ENCODE data around the gene GAREM1.
"Not testable (repeated sequence)": the region's sequence is repeated elsewhere in the genome, so short reads cannot be mapped to it uniquely, and the experiment has no call there.

The GAREM1 gene

DNA sequence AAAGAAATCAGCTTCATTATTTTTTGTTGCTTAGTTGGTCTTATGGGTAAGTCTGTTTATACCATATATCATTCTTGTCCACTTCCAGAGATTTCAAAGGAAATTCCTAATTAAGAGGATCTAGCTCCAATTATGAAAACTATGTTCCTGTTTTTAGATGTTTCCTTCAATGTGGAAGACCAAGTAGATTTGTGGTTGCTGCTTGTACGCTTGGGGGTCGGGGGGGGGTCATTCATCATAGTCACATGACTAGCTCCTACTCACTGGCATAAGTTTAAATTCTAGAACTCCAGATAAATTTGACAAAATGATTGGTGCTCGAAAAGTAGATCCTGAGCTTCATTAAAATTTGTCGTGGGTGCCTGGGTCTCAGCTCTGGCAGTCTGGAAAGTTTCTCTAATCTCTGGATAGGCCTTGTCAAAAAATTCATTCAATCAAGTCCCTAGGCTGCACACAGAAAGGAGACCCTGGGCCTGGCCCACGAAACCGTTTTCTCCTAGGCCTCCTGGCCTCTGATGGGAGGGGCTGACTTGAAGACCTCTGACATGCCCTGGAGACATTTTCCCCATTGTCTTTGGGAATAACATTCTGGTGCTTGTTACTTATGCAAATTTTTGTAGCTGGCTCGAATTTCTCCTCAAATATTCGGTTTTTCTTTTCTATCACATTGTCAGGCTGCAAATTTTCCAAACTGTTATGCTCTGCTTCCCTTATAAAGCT is 218.4 kb downstream of the GAREM1 start:
- DNase-seq (ENCODE audit: low read depth): no peak
- H3K9ac ChIP-seq (ENCODE audit: low read length): no peak overlapping the region

GRCh38 chr18:32251466-32251865 is 219.2 kb downstream of the GAREM1 start:
- Histone ChIP-seq H3K36me3 (ENCODE audit: control insufficient read depth, insufficient read depth, low read length, severe bottlenecking) (no peaks in the 10 kb centered on the region), H3K27me3 (replicated peaks; ENCODE audit: control insufficient read depth, insufficient read depth, low read length) (no peaks in the 10 kb centered on the region), H3K9me3 (ENCODE audit: control insufficient read depth, low read length) (no peaks in the 10 kb centered on the region), H3K9ac (ENCODE audit: low read length) (no peak overlapping the region), H3K4me1 (ENCODE audit: control insufficient read depth, insufficient read depth, low read length) (no peaks in the 10 kb centered on the region), H3K4me3 (ENCODE audit: low read length) (no peak overlapping the region)
- DNase-seq (ENCODE audit: low read depth): no peak

More for the DNA sequence above, 218.4 kb downstream of the GAREM1 start:
- Histone ChIP-seq H3K27me3 (replicated peaks; ENCODE audit: control insufficient read depth, insufficient read depth, low read length) (no peaks in the 10 kb centered on the region), H3K9me3 (ENCODE audit: control insufficient read depth, low read length) (no peaks in the 10 kb centered on the region), H3K4me3 (ENCODE audit: low read length) (no peak overlapping the region), H3K4me1 (ENCODE audit: control insufficient read depth, insufficient read depth, low read length) (no peaks in the 10 kb centered on the region), H3K36me3 (ENCODE audit: control insufficient read depth, insufficient read depth, low read length, severe bottlenecking) (no peaks in the 10 kb centered on the region)

GRCh38 chr18:32249147-32249929 is 221.3 kb downstream of the GAREM1 start:
- Histone ChIP-seq H3K9me3 (ENCODE audit: control insufficient read depth, low read length) (no peaks in the 10 kb centered on the region), H3K4me1 (ENCODE audit: control insufficient read depth, insufficient read depth, low read length) (no peaks in the 10 kb centered on the region), H3K27me3 (replicated peaks; ENCODE audit: control insufficient read depth, insufficient read depth, low read length) (no peaks in the 10 kb centered on the region), H3K36me3 (ENCODE audit: control insufficient read depth, insufficient read depth, low read length, severe bottlenecking) (no peaks in the 10 kb centered on the region), H3K4me3 (ENCODE audit: low read length) (no peak overlapping the region), H3K9ac (ENCODE audit: low read length) (no peak overlapping the region)
- no peak for DNase-seq (ENCODE audit: low read depth)

DNA sequence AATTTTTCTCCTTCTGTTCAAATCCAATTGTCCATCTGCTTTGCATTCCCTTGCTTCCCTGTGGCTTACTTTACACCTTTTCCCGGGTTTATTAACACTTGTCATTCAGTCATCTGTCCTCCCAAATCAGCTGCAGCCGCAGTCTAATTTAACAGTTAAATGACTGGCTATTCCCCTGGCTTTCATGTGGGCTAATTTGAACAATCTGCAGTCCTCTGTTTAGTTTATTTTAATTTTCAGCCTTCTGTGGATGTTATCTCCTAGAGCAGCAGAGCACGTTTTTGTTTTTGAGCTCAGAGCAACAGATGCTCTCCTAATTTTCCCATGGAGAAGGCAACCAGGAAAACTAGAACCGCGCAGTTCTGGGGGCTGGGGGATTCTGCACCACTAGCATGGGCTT is 225.8 kb downstream of the GAREM1 start:
- peaks cover 3% of the 10 kb centered on the region for H3K9me3 ChIP-seq (ENCODE audit: control insufficient read depth, low read length)
- DNase-seq (ENCODE audit: low read depth): no peak
- no peak overlapping the region for H3K9ac ChIP-seq (ENCODE audit: low read length)
- no peak overlapping the region for H3K4me3 ChIP-seq (ENCODE audit: low read length)
- peaks cover 8% of the 10 kb centered on the region for H3K27me3 ChIP-seq (replicated peaks; ENCODE audit: control insufficient read depth, insufficient read depth, low read length)
- no peaks in the 10 kb centered on the region for H3K36me3 ChIP-seq (ENCODE audit: control insufficient read depth, insufficient read depth, low read length, severe bottlenecking)
- H3K4me1 ChIP-seq (ENCODE audit: control insufficient read depth, insufficient read depth, low read length): no peaks in the 10 kb centered on the region

- no peak overlapping the region for H3K9ac ChIP-seq (ENCODE audit: low read length)
- no peaks in the 10 kb centered on the region for H3K36me3 ChIP-seq (ENCODE audit: control insufficient read depth, insufficient read depth, low read length, severe bottlenecking)
- no peaks in the 10 kb centered on the region for H3K4me1 ChIP-seq (ENCODE audit: control insufficient read depth, insufficient read depth, low read length)
- H3K4me3 ChIP-seq (ENCODE audit: low read length): no peak overlapping the region
- peaks cover 8% of the 10 kb centered on the region for H3K27me3 ChIP-seq (replicated peaks; ENCODE audit: control insufficient read depth, insufficient read depth, low read length)
- no peak for DNase-seq (ENCODE audit: low read depth)
- H3K9me3 ChIP-seq (ENCODE audit: control insufficient read depth, low read length): peaks cover 3% of the 10 kb centered on the region
Observed at GRCh38 chr18:32243358-32243757, 227.3 kb downstream of the GAREM1 start.

DNA sequence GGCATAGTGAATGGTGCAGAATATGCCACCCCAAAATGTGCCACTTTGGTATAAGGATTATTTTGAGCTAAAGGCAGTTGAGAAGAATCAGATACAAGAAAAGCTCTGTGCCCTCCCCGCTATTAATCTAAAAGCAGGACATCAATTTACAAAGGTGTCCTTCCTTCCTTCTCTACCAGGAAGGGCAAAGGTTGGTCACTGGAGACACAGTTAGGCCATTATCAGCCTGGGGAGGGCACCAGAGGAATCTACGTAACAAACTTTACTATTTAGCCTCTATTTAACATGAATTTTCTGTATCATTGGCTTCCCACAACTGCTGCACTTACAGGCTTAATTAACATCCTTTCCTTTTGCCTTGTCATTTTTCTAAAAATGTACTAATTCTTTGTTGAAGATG is 228.3 kb downstream of the GAREM1 start:
- no peak for DNase-seq (ENCODE audit: low read depth)
- no peaks in the 10 kb centered on the region for H3K36me3 ChIP-seq (ENCODE audit: control insufficient read depth, insufficient read depth, low read length, severe bottlenecking)

GRCh38 chr18:32238635-32239268 is 231.9 kb downstream of the GAREM1 start:
- H3K4me1 ChIP-seq (ENCODE audit: control insufficient read depth, insufficient read depth, low read length): no peaks in the 10 kb centered on the region
- DNase-seq (ENCODE audit: low read depth): no peak
- H3K36me3 ChIP-seq (ENCODE audit: control insufficient read depth, insufficient read depth, low read length, severe bottlenecking): no peaks in the 10 kb centered on the region
- no peak overlapping the region for H3K4me3 ChIP-seq (ENCODE audit: low read length)
- H3K9me3 ChIP-seq (ENCODE audit: control insufficient read depth, low read length): peaks cover 3% of the 10 kb centered on the region
- H3K27me3 ChIP-seq (replicated peaks; ENCODE audit: control insufficient read depth, insufficient read depth, low read length): peaks cover 8% of the 10 kb centered on the region
- no peak overlapping the region for H3K9ac ChIP-seq (ENCODE audit: low read length)

More for the DNA sequence above, 228.3 kb downstream of the GAREM1 start:
- Histone ChIP-seq H3K9ac (ENCODE audit: low read length) (no peak overlapping the region), H3K4me3 (ENCODE audit: low read length) (no peak overlapping the region), H3K27me3 (replicated peaks; ENCODE audit: control insufficient read depth, insufficient read depth, low read length) (peaks cover 8% of the 10 kb centered on the region), H3K9me3 (ENCODE audit: control insufficient read depth, low read length) (peaks cover 3% of the 10 kb centered on the region), H3K4me1 (ENCODE audit: control insufficient read depth, insufficient read depth, low read length) (no peaks in the 10 kb centered on the region)

DNA sequence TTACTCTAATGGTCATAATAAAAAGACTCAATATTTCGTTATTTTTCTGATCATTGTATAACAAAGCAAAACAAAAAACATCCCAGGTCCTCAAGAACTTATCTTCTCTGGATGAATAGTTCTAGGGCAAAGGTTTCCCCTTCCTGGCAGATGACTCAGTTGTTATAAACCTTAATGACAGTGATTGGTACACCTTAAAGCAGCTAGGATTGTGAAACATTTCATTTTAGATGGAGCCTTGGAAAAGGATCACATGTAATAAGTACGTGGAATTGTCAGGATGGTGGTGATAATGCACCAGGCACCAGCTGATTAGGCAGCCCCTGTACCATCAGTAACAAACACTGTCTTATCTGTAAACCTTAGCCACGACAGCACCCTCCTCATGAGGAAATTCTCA is 233.6 kb downstream of the GAREM1 start:
- H3K36me3 ChIP-seq (ENCODE audit: control insufficient read depth, insufficient read depth, low read length, severe bottlenecking): no peaks in the 10 kb centered on the region
- DNase-seq (ENCODE audit: low read depth): no peak
- H3K9ac ChIP-seq (ENCODE audit: low read length): no peak overlapping the region
- no peak overlapping the region for H3K4me3 ChIP-seq (ENCODE audit: low read length)
- no peaks in the 10 kb centered on the region for H3K4me1 ChIP-seq (ENCODE audit: control insufficient read depth, insufficient read depth, low read length)
- H3K9me3 ChIP-seq (ENCODE audit: control insufficient read depth, low read length): no peaks in the 10 kb centered on the region
- H3K27me3 ChIP-seq (replicated peaks; ENCODE audit: control insufficient read depth, insufficient read depth, low read length): no peaks in the 10 kb centered on the region

DNA sequence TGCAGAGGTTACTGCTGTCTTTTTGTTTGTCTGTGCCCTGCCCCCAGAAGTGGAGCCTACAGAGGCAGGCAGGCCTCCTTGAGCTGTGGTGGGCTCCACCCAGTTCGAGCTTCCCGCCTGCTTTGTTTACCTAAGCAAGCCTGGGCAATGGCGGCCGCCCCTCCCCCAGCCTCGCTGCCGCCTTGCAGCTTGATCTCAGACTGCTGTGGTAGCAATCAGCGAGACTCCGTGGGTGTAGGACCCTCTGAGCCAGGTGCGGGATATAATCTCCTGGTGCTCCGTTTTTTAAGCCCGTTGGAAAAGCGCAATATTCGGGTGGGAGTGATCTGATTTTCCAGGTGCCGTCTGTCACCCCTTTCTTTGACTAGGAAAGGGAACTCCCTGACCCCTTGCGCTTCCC is 237.3 kb downstream of the GAREM1 start:
- H3K9ac ChIP-seq (ENCODE audit: low read length); DNase-seq (ENCODE audit: low read depth); H3K4me1 ChIP-seq (ENCODE audit: control insufficient read depth, insufficient read depth, low read length); H3K9me3 ChIP-seq (ENCODE audit: control insufficient read depth, low read length); H3K4me3 ChIP-seq (ENCODE audit: low read length); H3K36me3 ChIP-seq (ENCODE audit: control insufficient read depth, insufficient read depth, low read length, severe bottlenecking); H3K27me3 ChIP-seq (replicated peaks; ENCODE audit: control insufficient read depth, insufficient read depth, low read length): not testable (repeated sequence)

DNA sequence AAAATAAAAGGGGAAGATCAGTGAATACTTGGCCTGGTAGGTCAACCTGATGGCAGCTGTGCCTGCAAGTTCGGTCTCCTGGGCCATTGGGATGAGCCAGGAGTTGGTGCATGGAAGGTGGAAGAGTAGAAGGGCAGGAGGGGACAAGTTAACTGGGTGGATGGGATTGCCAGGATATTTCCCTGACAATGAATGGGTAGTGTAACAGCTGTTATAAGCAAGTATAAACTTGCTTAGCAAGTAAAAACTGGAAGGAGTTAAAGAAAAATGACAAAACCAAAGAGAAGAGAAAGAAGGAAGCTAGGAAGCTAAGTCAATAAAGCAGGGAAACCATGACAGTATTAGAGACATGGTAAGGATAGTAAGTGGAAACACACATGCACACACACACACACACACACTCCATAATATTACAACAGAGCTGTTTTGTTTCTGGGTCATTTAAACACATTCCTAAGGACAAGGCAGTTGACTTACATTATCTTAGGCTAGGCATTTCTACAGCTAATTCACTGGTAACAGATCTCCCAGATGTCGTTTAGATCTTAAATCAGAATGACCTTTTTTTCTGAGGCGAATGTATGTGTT is 251.2 kb downstream of the GAREM1 start:
- H3K36me3 ChIP-seq (ENCODE audit: control insufficient read depth, insufficient read depth, low read length, severe bottlenecking): no peaks in the 10 kb centered on the region
- no peaks in the 10 kb centered on the region for H3K4me1 ChIP-seq (ENCODE audit: control insufficient read depth, insufficient read depth, low read length)
- no peak overlapping the region for H3K4me3 ChIP-seq (ENCODE audit: low read length)
- no peaks in the 10 kb centered on the region for H3K9me3 ChIP-seq (ENCODE audit: control insufficient read depth, low read length)
- H3K27me3 ChIP-seq (replicated peaks; ENCODE audit: control insufficient read depth, insufficient read depth, low read length): no peaks in the 10 kb centered on the region
- no peak overlapping the region for H3K9ac ChIP-seq (ENCODE audit: low read length)
- DNase-seq (ENCODE audit: low read depth): no peak

- no peaks in the 10 kb centered on the region for H3K36me3 ChIP-seq (ENCODE audit: control insufficient read depth, insufficient read depth, low read length, severe bottlenecking)
- H3K27me3 ChIP-seq (replicated peaks; ENCODE audit: control insufficient read depth, insufficient read depth, low read length): no peaks in the 10 kb centered on the region
- H3K4me3 ChIP-seq (ENCODE audit: low read length): no peak overlapping the region
- H3K4me1 ChIP-seq (ENCODE audit: control insufficient read depth, insufficient read depth, low read length): no peaks in the 10 kb centered on the region
- H3K9ac ChIP-seq (ENCODE audit: low read length): no peak overlapping the region
- no peak for DNase-seq (ENCODE audit: low read depth)
- H3K9me3 ChIP-seq (ENCODE audit: control insufficient read depth, low read length): no peaks in the 10 kb centered on the region
Observed at GRCh38 chr18:32216390-32216789, 254.3 kb downstream of the GAREM1 start.

All from adipocyte (in vitro differentiated cells).